Nephron (organoid): Measurements from ENCODE around the gene SIVA1.
A peak's percentile ranks its signal among the peaks of the same experiment; 100 is the strongest.
"Not testable (repeated sequence)": the region's sequence is repeated elsewhere in the genome, so short reads cannot be mapped to it uniquely, and the experiment has no call there.

Source experiments
- H3K27ac Mint-ChIP-seq, 3 experiments: 2 replicates each; pipeline ENCODE4 v1.8.0; 2020; ENCODE audit warnings: mixed read lengths in 3 of 3, mild to moderate bottlenecking in 2 of 3, moderate library complexity in 1 of 3
- H3K27me3 Mint-ChIP-seq: 2 replicates; pipeline ENCODE4 v1.8.0; 2021; ENCODE audit warnings: low read depth, mild to moderate bottlenecking, moderate library complexity, mixed read lengths
- H3K36me3 Mint-ChIP-seq: 2 replicates; pipeline ENCODE4 v1.8.0; 2020; ENCODE audit warnings: low read depth, mixed read lengths
- H3K4me1 Mint-ChIP-seq: 2 replicates; pipeline ENCODE4 v1.8.0; 2020; ENCODE audit warnings: mixed read lengths
- H3K4me3 Mint-ChIP-seq, 3 experiments: 2 replicates each; pipeline ENCODE4 v1.8.0; 2020; ENCODE audit warnings: mild to moderate bottlenecking in 3 of 3, mixed read lengths in 3 of 3, moderate library complexity in 2 of 3
- H3K9me3 Mint-ChIP-seq: 2 replicates; pipeline ENCODE4 v1.8.0; 2020; ENCODE audit warnings: mixed read lengths
- TF ChIP-seq, protein P1 (sequence below), 3 experiments: fragments of 200-600 bp; sonication (generic); IDR thresholded peaks; one replicate each; pipeline ENCODE4 v1.5.0; 2021; ENCODE audit warnings: antibody characterized with exemption in 3 of 3; ENCODE audit not compliant: unreplicated experiment in 3 of 3

SIVA1 gene

DNA sequence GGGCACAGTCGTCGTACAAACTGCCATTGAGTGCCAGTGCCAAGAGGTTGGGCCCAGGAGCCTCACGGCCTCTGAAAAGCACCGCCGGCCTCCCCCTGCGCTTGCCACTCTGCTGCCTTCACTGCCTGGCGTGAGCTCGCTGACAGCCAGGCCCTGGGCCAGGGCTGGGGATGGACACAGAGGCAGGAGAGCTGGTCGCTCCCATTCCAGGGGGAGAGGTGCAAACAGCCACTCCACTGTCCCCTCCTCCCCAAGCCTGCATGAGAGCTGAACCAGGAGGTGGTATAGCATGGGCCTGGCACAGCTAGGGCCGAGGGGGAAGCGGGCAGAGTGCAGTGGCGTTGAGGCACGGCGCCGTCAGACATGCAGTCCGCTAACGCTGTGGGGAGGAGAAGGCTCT is 24.3 kb upstream of the SIVA1 start:
- H3K4me3 Mint-ChIP-seq, result no peak overlapping the region
- H3K27me3 Mint-ChIP-seq, result no peaks in the 10 kb centered on the region
- peaks cover 5% of the 10 kb centered on the region for H3K4me1 Mint-ChIP-seq
- no peaks in the 10 kb centered on the region for H3K9me3 Mint-ChIP-seq
- H3K36me3 Mint-ChIP-seq, result no peaks in the 10 kb centered on the region
- TF ChIP-seq, protein P1, sequence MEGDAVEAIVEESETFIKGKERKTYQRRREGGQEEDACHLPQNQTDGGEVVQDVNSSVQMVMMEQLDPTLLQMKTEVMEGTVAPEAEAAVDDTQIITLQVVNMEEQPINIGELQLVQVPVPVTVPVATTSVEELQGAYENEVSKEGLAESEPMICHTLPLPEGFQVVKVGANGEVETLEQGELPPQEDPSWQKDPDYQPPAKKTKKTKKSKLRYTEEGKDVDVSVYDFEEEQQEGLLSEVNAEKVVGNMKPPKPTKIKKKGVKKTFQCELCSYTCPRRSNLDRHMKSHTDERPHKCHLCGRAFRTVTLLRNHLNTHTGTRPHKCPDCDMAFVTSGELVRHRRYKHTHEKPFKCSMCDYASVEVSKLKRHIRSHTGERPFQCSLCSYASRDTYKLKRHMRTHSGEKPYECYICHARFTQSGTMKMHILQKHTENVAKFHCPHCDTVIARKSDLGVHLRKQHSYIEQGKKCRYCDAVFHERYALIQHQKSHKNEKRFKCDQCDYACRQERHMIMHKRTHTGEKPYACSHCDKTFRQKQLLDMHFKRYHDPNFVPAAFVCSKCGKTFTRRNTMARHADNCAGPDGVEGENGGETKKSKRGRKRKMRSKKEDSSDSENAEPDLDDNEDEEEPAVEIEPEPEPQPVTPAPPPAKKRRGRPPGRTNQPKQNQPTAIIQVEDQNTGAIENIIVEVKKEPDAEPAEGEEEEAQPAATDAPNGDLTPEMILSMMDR (IDR thresholded peaks at IDR 0.05; ENCODE audit: unreplicated experiment in 3 of 3), result no peak
- H3K27ac Mint-ChIP-seq, result no peak overlapping the region

DNA sequence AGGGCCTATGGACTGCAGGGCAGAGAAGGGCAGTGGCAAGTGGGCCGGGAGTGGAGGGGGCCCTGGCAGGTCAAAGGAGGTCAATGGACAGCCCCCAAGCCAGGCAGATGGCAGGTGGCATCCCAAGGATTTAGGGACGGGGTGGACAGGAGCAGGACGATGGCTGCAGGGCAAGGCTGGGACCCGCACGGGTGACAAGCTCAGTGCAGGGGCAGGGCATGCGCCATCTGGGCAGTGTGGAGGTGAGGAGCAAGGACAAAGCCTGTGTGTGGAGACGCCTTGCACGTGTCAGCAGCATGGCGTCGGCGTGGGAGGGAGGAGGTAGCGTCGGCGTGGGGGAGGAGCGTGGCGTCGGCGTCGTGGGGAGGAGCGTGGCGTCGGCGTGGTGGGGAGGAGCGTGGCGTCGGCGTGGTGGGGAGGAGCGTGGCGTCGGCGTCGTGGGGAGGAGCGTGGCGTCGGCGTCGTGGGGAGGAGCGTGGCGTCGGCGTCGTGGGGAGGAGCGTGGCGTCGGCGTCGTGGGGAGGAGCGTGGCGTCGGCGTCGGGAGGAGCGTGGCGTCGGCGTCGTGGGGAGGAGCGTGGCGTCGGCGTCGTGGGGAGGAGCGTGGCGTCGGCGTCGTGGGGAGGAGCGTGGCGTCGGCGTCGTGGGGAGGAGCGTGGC is 23.6 kb upstream of the SIVA1 start:
- not testable (repeated sequence) for H3K27ac Mint-ChIP-seq, H3K27me3 Mint-ChIP-seq, H3K9me3 Mint-ChIP-seq, H3K4me1 Mint-ChIP-seq, H3K4me3 Mint-ChIP-seq, H3K36me3 Mint-ChIP-seq

DNA sequence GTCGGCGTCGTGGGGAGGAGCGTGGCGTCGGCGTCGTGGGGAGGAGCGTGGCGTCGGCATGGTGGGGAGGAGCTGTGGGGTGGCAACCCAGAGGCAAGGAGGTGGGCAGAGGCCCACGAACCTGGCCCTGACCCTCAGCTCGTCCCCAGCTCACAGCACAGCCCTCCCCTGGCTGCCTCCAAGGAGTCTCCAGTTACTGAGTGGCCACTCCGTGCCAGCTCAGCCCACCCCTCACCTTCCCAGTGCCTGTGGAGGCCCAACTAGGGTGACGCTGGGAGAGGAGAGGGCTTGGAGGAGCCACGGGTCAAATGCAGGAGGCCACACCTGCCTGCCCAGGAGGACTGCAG is 23.1 kb upstream of the SIVA1 start:
- Mint-ChIP-seq H3K4me3 (no peak overlapping the region), H3K27me3 (no peaks in the 10 kb centered on the region), H3K36me3 (no peaks in the 10 kb centered on the region), H3K4me1 (peaks cover 5% of the 10 kb centered on the region), H3K27ac (no peak overlapping the region), H3K9me3 (no peaks in the 10 kb centered on the region)
- TF ChIP-seq, protein P1 (IDR thresholded peaks at IDR 0.05; ENCODE audit: unreplicated experiment in 3 of 3), result no peak

DNA sequence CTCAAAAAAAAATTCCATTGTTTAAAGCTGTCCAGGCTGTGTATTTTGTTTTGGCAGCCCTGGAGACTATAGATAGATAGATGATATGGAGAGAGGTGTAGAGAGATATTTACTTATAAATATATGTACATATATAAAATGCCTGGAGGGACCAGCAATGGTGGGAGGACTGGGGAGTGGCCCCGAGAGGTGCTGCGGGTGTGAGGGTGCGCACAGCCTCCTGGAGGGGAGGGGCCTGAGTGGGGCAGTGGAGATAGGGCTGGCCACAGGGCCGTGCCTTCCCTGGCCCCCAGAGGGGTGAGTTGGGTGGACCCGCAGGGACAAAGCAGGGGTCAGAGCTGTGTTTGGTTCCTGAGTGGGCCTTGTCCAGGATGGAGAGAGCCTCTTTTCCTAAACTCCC is 22.5 kb upstream of the SIVA1 start:
- no peaks in the 10 kb centered on the region for H3K27me3 Mint-ChIP-seq
- no peak overlapping the region for H3K4me3 Mint-ChIP-seq
- peaks cover under 1% of the 10 kb centered on the region for H3K4me1 Mint-ChIP-seq
- H3K9me3 Mint-ChIP-seq, result no peaks in the 10 kb centered on the region
- H3K27ac Mint-ChIP-seq, result no peak overlapping the region
- no peaks in the 10 kb centered on the region for H3K36me3 Mint-ChIP-seq
- TF ChIP-seq, protein P1 (IDR thresholded peaks at IDR 0.05; ENCODE audit: unreplicated experiment in 3 of 3), result no peak

DNA sequence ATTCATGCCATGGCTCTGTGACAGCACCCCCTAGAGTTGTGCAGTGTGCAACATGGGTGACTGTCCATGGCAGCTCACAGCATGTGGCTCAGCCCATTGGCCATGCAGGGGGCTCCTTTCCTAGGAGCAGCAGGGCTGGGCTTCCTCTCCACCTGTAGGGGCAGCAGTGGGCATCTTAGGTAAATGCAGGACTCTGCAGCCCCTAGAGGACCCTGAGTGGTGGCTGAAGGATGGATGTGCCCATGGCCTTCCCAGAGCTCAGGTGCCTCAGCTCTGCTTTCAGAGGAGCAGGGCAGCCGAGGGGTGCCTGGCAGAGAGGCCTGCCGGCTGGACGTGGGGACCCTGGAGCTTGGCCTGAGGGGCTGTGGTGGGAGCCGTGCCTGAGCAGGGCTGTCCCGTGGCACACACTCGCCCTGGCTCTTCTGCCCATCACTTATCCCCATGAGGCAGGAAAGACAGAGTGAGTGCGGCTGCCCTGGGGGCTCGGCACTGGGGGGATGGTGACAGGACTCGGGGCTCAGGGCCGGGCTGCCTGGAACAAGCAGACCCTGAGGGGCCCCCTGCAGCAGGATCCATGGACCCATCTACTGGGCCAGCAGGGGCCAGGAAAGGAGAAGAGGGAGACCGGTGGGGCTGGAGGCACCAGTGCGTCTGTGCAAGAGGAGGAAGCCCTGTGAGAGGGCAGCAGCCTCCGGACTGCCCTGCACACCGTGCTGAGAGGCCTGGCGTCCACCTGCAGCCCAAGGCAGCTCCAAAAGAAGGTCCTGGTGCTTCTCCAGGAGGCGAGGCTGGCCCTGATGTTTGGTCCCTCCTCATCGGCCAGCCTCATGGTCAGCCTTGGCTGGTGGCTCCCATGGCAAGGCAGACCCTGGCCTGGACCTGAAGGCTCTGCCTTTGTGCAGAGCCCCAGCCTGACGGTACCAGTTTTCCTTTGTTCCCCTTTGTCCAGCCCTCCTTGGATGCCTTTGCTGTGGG is 21.3 kb upstream of the SIVA1 start:
- no peak overlapping the region for H3K27ac Mint-ChIP-seq
- no peaks in the 10 kb centered on the region for H3K9me3 Mint-ChIP-seq

DNA sequence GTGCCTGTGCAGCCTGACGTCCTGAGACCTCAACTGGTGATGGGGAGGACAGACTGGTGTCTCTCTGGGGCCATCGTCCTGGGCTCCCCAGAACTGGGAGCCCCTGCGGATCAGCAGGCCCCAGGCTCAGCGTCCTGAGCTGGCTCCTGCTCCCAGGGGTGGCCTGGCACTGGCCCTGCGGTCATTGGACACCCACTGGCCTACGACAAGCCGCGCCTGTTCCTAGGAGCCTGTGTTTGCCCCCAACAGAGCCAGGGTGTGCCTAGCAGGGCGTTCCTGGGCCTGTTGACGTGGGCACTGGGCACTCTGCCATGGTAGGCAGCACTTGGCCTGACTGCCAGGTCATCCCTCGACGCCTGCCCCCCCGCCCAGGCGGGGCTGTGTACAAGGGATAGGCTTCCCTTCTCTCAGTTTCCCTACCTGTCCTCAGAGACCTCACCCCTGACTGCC is 20.6 kb upstream of the SIVA1 start:
- H3K4me3 Mint-ChIP-seq, result no peak overlapping the region
- H3K9me3 Mint-ChIP-seq, result no peaks in the 10 kb centered on the region
- no peak overlapping the region for H3K27ac Mint-ChIP-seq
- H3K36me3 Mint-ChIP-seq, result no peaks in the 10 kb centered on the region
- TF ChIP-seq, protein P1 (IDR thresholded peaks at IDR 0.05; ENCODE audit: unreplicated experiment in 3 of 3), result no peak
- no peaks in the 10 kb centered on the region for H3K27me3 Mint-ChIP-seq
- H3K4me1 Mint-ChIP-seq, result no peaks in the 10 kb centered on the region

More for the DNA sequence above, 21.3 kb upstream of the SIVA1 start:
- no peaks in the 10 kb centered on the region for H3K36me3 Mint-ChIP-seq
- H3K4me3 Mint-ChIP-seq, result no peak overlapping the region
- TF ChIP-seq, protein P1 (IDR thresholded peaks at IDR 0.05; ENCODE audit: unreplicated experiment in 3 of 3), result peak in 2 of 3 experiments; percentile 12 to 26
- H3K27me3 Mint-ChIP-seq, result no peaks in the 10 kb centered on the region
- H3K4me1 Mint-ChIP-seq, result no peaks in the 10 kb centered on the region
